ENCODE measurements around the gene SLC11A2. TPM values are rescaled to one million over a fixed set of nuclear protein-coding genes. Genes with fewer than 3 reads are reported as not detected.

Gene SLC11A2
- total and polyA plus RNA-seq, 7 donors, result 15.7 to 55.3 (median 26.1) TPM

DNA sequence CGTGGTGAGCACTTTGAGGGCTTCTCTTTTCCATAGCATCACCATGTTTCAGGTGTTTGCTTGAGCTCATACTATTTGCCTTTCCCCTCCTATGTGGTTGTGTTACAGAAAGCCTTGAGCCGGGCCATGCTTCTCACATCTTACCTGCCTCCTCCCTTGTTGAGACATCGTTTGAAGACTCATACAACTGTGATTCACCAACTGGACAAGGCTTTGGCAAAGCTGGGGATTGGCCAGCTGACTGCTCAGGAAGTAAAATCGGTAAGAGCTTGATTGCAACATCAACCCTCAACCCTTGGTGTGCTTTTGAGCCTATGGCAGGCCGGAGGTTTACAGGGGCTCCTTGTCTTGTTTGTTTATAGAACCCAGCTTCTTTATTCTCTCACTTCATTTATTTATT, 30.1 kb upstream of the SLC11A2 start:
- no peaks in the 10 kb centered on the region for H3K9me3 ChIP-seq
- no peak overlapping the region for H3K4me3 ChIP-seq
- peaks cover 23 to 100% of the 10 kb centered on the region in 2 donors for H3K36me3 ChIP-seq (ENCODE audit: insufficient read depth in 1 of 2, low read depth in 1 of 2)
- 61 to 87% (median 68%) methylated on average over 5 of the region's 5 CpGs for WGBS, 3 donors
- no peaks in the 10 kb centered on the region for H3K27me3 ChIP-seq (ENCODE audit: insufficient read depth in 3 of 3, low read length in 2 of 3)
- ATAC-seq, result peak; percentile 51 to 84 (median 78)
- no peaks in the 10 kb centered on the region for H3K4me1 ChIP-seq
- TF ChIP-seq, protein P1, sequence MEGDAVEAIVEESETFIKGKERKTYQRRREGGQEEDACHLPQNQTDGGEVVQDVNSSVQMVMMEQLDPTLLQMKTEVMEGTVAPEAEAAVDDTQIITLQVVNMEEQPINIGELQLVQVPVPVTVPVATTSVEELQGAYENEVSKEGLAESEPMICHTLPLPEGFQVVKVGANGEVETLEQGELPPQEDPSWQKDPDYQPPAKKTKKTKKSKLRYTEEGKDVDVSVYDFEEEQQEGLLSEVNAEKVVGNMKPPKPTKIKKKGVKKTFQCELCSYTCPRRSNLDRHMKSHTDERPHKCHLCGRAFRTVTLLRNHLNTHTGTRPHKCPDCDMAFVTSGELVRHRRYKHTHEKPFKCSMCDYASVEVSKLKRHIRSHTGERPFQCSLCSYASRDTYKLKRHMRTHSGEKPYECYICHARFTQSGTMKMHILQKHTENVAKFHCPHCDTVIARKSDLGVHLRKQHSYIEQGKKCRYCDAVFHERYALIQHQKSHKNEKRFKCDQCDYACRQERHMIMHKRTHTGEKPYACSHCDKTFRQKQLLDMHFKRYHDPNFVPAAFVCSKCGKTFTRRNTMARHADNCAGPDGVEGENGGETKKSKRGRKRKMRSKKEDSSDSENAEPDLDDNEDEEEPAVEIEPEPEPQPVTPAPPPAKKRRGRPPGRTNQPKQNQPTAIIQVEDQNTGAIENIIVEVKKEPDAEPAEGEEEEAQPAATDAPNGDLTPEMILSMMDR (IDR thresholded peaks at IDR 0.05), result no peak
- peak; percentile 62 to 76 for DNase-seq
- no peak overlapping the region for H3K27ac ChIP-seq
- intact Hi-C loops (cut with DNase I), result no loop called here

DNA sequence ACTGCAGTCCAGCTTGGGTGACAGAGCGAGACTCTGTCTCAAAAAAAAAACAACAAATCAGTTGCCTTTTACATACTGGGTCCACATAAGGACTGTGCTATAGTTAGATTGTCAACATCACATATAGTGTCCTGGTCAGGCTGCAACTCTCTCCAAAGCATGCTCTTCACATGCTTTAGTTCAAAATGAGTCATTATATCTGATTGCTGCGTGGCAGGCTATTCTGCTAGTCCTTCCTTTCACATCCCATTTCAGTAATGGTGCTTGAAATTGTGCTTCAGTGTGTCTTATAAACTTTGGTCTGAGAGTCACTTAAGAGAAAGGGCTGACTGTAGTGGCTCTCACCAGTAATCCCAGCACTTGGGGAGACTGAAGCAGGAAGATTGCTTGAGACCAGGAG, 28.9 kb upstream of the SLC11A2 start:
- H3K4me3 ChIP-seq, result no peak overlapping the region

DNA sequence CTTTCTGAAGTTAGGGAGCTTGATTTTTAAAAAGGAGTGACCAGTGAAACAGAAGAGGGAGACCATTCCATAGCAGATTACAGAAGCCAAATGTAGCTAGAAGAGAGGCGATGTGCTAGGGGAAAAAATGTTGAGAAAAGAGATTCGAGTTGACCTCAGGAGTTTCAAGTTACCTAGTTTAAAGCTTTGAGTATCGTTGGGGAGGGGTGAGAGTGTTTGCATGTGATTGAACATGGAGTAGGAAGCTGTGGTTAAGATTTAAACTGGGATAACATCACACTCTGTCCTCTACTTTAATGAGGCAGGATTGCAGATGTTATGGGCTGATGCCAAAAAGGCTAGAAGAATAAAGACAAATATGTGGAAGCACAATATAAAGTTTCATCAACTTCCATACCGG, 25.6 kb upstream of the SLC11A2 start:
- no peak for ATAC-seq
- no peak for DNase-seq
- Histone ChIP-seq H3K27ac (no peak overlapping the region), H3K4me1 (peaks cover 19% of the 10 kb centered on the region), H3K4me3 (no peak overlapping the region), H3K36me3 (ENCODE audit: insufficient read depth in 1 of 2, low read depth in 1 of 2) (peaks cover 13 to 71% of the 10 kb centered on the region in 2 donors), H3K9me3 (no peaks in the 10 kb centered on the region), H3K27me3 (ENCODE audit: insufficient read depth in 3 of 3, low read length in 2 of 3) (no peaks in the 10 kb centered on the region)
- WGBS, 3 donors, result 36 to 53% (median 39%) methylated on average over 4 of the region's 4 CpGs
- TF ChIP-seq, protein P1 (IDR thresholded peaks at IDR 0.05), result no peak
- intact Hi-C loops (cut with DNase I), result loop anchor here in 1 of 2 donors (1.0 kb wide), 1 partner anchor 32 kb away; the partner anchor contains the start of gene CSRNP2

More for the DNA sequence above, 28.9 kb upstream of the SLC11A2 start:
- Histone ChIP-seq H3K27me3 (ENCODE audit: insufficient read depth in 3 of 3, low read length in 2 of 3) (no peaks in the 10 kb centered on the region), H3K4me1 (no peaks in the 10 kb centered on the region), H3K27ac (no peak overlapping the region), H3K9me3 (no peaks in the 10 kb centered on the region), H3K36me3 (ENCODE audit: insufficient read depth in 1 of 2, low read depth in 1 of 2) (peaks cover 23 to 100% of the 10 kb centered on the region in 2 donors)
- TF ChIP-seq, protein P1 (IDR thresholded peaks at IDR 0.05), result no peak
- intact Hi-C loops (cut with DNase I), result no loop called here
- ATAC-seq, result no peak
- 91 to 97% (median 93%) methylated on average over 2 of the region's 2 CpGs for WGBS, 3 donors
- DNase-seq, result no peak

DNA sequence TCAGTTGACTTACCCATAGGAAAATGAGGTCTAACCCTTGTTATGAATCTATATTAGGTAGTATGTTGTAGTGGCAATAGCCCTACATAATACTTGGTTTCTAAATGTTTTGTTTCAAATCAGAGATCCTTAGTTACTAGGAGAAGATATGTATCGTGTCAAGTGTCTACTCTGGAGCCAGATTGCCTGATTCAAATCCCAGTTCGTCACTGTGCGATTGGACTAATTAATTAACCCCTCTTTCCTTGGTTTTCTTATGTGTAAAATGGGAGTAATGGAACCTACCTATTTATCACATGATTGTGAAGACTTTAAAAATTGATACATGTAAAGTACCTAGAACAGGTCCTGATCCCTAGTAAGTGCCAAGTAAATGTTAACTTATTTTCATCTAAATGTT, 23.3 kb upstream of the SLC11A2 start:
- WGBS, 3 donors, result 41 to 59% (median 44%) methylated on average over 3 of the region's 3 CpGs
- intact Hi-C loops (cut with DNase I), result no loop called here
- Histone ChIP-seq H3K27ac (peak overlapping the region; percentile 97), H3K36me3 (ENCODE audit: insufficient read depth in 1 of 2, low read depth in 1 of 2) (peaks cover 10 to 49% of the 10 kb centered on the region in 2 donors), H3K4me1 (peaks cover 20% of the 10 kb centered on the region), H3K9me3 (no peaks in the 10 kb centered on the region), H3K4me3 (peak overlapping the region; percentile 79), H3K27me3 (ENCODE audit: insufficient read depth in 3 of 3, low read length in 2 of 3) (no peaks in the 10 kb centered on the region)
- TF ChIP-seq, protein P1 (IDR thresholded peaks at IDR 0.05), result no peak
- DNase-seq (no peak), ATAC-seq (no peak)

DNA sequence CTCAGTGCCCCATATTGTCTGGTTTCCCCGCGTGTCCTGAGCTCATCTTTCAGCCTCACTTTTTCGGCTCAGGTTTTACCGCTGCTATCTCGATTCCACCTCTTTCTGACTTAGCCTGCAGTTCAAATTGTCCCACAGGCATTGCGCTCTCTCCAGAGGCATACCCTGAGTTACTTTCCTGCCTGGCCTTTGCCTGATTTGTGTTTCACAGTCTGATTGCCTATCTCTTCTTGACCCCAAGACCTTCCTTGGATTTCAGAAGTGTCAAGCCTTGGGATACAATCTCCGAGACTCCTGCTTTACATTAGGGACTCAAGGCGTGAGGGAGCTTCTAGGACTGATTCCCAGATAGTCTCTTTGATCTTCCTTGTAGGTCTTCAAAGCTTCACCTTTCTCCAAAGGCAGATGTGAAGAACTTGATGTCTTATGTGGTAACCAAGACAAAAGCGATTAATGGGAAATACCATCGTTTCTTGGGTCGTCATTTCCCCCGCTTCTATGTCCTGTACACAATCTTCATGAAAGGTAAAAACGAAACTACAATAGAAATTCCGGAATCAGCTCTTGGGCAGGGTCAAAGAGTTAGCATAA, 22.6 kb upstream of the SLC11A2 start:
- Histone ChIP-seq H3K36me3 (ENCODE audit: insufficient read depth in 1 of 2, low read depth in 1 of 2) (peaks cover 4 to 41% of the 10 kb centered on the region in 2 donors), H3K27ac (peak overlapping the region; percentile 97), H3K4me1 (peaks cover 20% of the 10 kb centered on the region), H3K9me3 (no peaks in the 10 kb centered on the region), H3K27me3 (ENCODE audit: insufficient read depth in 3 of 3, low read length in 2 of 3) (no peaks in the 10 kb centered on the region), H3K4me3 (peak overlapping the region; percentile 79)
- DNase-seq (no peak), ATAC-seq (peak in 1 of 4 donors; percentile 17)
- TF ChIP-seq, protein P1 (IDR thresholded peaks at IDR 0.05), result no peak
- WGBS, 3 donors, result 24 to 32% (median 25%) methylated on average over 14 of the region's 14 CpGs
- intact Hi-C loops (cut with DNase I), result no loop called here
